Endothelial cell of umbilical vein (primary cell): Measurements from ENCODE around the gene FSD2. TPM values are rescaled to one million over a fixed set of nuclear protein-coding genes. Genes with fewer than 3 reads are reported as not detected.

Source experiments
- BruUV-seq: library from RNA; stranded (reverse); fragments of 400-500 nt; replicated peaks from 2 replicates; lab custom pipeline; 2021; lab: Mats Ljungman, UMichigan
- CTCF ChIA-PET: fragments of 300-600, 350-600 bp; sonication (Branson Sonifier 250); formaldehyde crosslinking; loops from one replicate; lab custom pipeline; 2021; ENCODE audit warnings: antibody characterized with exemption, inconsistent platforms; lab: Charles Lee
- POLR2A ChIA-PET: fragments of 300-600, 350-600 bp; sonication (Branson Sonifier 250); formaldehyde crosslinking; loops from one replicate; lab custom pipeline; 2021; ENCODE audit warnings: antibody characterized with exemption, inconsistent platforms; lab: Charles Lee
- DNase-seq: peaks from one replicate; pipeline ENCODE4 v3.0.0-alpha.2; 2011; ENCODE audit warnings: low read depth, low spot score
- FAIRE-seq: peaks from 2 replicates; lab custom pipeline; 2011; peaks lifted over from hg19 to GRCh38; lab: Jason Lieb, UNC
- H2AFZ ChIP-seq: 2 replicates; pipeline ENCODE4 v1.6.0; 2012; ENCODE audit warnings: low read depth, low read length, control low read depth, inconsistent platforms
- H3K27ac ChIP-seq: 2 replicates; pipeline ENCODE4 v1.5.1; 2011; ENCODE audit warnings: low read depth, mild to moderate bottlenecking, control low read depth, low read length, moderate library complexity; ENCODE audit not compliant: insufficient read depth
- H3K27me3 ChIP-seq, 2 experiments: 2 replicates each; pipeline versions ENCODE4 v1.6.0 to v1.6.1; 2011; ENCODE audit warnings: low read length in 2 of 2, mixed read lengths in 1 of 2; ENCODE audit not compliant: control insufficient read depth in 2 of 2, insufficient read depth in 2 of 2
- H3K36me3 ChIP-seq, 2 experiments: 2 replicates in 1 of 2; 3 replicates in 1 of 2; pipeline ENCODE4 v1.5.1; 2011; ENCODE audit warnings: low read length in 2 of 2, mild to moderate bottlenecking in 1 of 2, moderate library complexity in 1 of 2; ENCODE audit not compliant: control insufficient read depth in 2 of 2, insufficient read depth in 2 of 2; ENCODE audit errors: extremely low read depth in 1 of 2
- H3K4me1 ChIP-seq: 3 replicates; pipeline ENCODE4 v1.5.1; 2011; ENCODE audit warnings: mild to moderate bottlenecking, low read length; ENCODE audit not compliant: control insufficient read depth, insufficient read depth; ENCODE audit errors: extremely low read depth
- H3K4me2 ChIP-seq: 2 replicates; pipeline ENCODE4 v1.6.1; 2011; ENCODE audit warnings: low read length, control low read depth, mixed read lengths; ENCODE audit not compliant: insufficient read depth
- H3K4me3 ChIP-seq, 3 experiments: fragments of 200-600 bp in 1 of 3; sonication (generic), shearing (Covaris generic) in 1 of 3; replicated peaks in 1 of 3; 2 replicates each; pipeline ENCODE4 v1.5.1; 2011 to 2016; ENCODE audit warnings: control low read depth in 3 of 3, low read length in 3 of 3, mild to moderate bottlenecking in 2 of 3, inconsistent platforms in 1 of 3, low read depth in 1 of 3, moderate library complexity in 1 of 3; ENCODE audit not compliant: insufficient read depth in 1 of 3
- H3K79me2 ChIP-seq: 2 replicates; pipeline ENCODE4 v1.6.0; 2012; ENCODE audit warnings: low read length, inconsistent platforms; ENCODE audit not compliant: control insufficient read depth, insufficient read depth
- H3K9ac ChIP-seq: replicated peaks from 2 replicates; pipeline ENCODE3; 2011; ENCODE audit warnings: low read length, control low read depth; ENCODE audit not compliant: insufficient read depth; ENCODE audit errors: extremely low read depth
- H3K9me1 ChIP-seq: replicated peaks from 3 replicates; pipeline ENCODE4 v1.6.0; 2011; ENCODE audit warnings: mild to moderate bottlenecking, low read length; ENCODE audit not compliant: control insufficient read depth, insufficient read depth; ENCODE audit errors: extremely low read depth
- H3K9me3 ChIP-seq: replicated peaks from 2 replicates; pipeline ENCODE4 v1.5.1; 2012; ENCODE audit warnings: low read length, inconsistent platforms; ENCODE audit not compliant: control insufficient read depth, insufficient read depth
- H4K20me1 ChIP-seq: replicated peaks from 2 replicates; pipeline ENCODE3; 2011; ENCODE audit warnings: mild to moderate bottlenecking, low read length; ENCODE audit not compliant: control insufficient read depth, insufficient read depth; ENCODE audit errors: extremely low read depth
- EZH2 ChIP-seq: IDR thresholded peaks from 2 replicates; pipeline ENCODE4 v1.6.1; 2012; ENCODE audit warnings: borderline replicate concordance, low read depth, mild to moderate bottlenecking, moderate library complexity, low read length, inconsistent platforms; ENCODE audit not compliant: severe bottlenecking
- FOS ChIP-seq: IDR thresholded peaks from 2 replicates; pipeline ENCODE4 v1.6.1; 2011; ENCODE audit warnings: mild to moderate bottlenecking, low read length, moderate library complexity, borderline replicate concordance; ENCODE audit not compliant: insufficient read depth
- GATA2 ChIP-seq: IDR thresholded peaks from 2 replicates; pipeline ENCODE4 v1.7.0; 2011; ENCODE audit warnings: low read depth, mild to moderate bottlenecking, moderate library complexity, mixed read lengths, low read length; ENCODE audit not compliant: insufficient read length, insufficient read depth
- JUN ChIP-seq: IDR thresholded peaks from 2 replicates; pipeline ENCODE4 v1.6.1; 2011; ENCODE audit warnings: borderline replicate concordance, low read depth; ENCODE audit not compliant: insufficient read length, insufficient read depth
- MYC ChIP-seq: IDR thresholded peaks from one replicate; pipeline ENCODE4 v1.6.1; 2011; ENCODE audit warnings: mild to moderate bottlenecking, low read depth, low read length
- POLR2A ChIP-seq: IDR thresholded peaks from 2 replicates; pipeline ENCODE4 v1.6.1; 2012; ENCODE audit warnings: low read depth, mild to moderate bottlenecking, control low read depth, low read length
- POLR2AphosphoS5 ChIP-seq: IDR thresholded peaks from 2 replicates; pipeline ENCODE4 v1.6.1; 2012; ENCODE audit warnings: low read depth, mild to moderate bottlenecking, control low read depth, low read length, moderate library complexity; ENCODE audit not compliant: insufficient read depth
- dilution Hi-C: fragments of 300-500 bp; cut with MboI; formaldehyde crosslinking; loops from one replicate; pipeline ENCODE4 v1.15.0; 2019; ENCODE audit warnings: low sequenced_read_pairs; ENCODE audit not compliant: extremely low pct_ligation_motif_present
- intact Hi-C: fragments of 100-400 bp; cut with micrococcal nuclease; formaldehyde crosslinking; loops from one replicate; pipeline ENCODE4 v1.10.0; 2022
- polyA plus RNA-seq, 4 experiments: library from polyadenylated mRNA; depleted of rRNA in 3 of 4; stranded (reverse) in 3 of 4; unstranded in 1 of 4; fragments of >200 nt; gene quantifications; 2 replicates each; pipeline versions ENCODE4 v1.2.1 to v1.2.3, GENCODE V29; 2011 to 2012; ENCODE audit warnings: missing spikeins in 1 of 4
- total RNA-seq: library from RNA; stranded (reverse); gene quantifications from 2 replicates; pipeline ENCODE4 v1.2.3, GENCODE V29; 2021
- TF ChIP-seq, protein P1 (sequence below), 2 donors: IDR thresholded peaks; 1 replicate in 1 of 2; 2 replicates in 1 of 2; pipeline ENCODE4 v1.5.1; 2011; ENCODE audit warnings: low read length in 2 of 2, mild to moderate bottlenecking in 2 of 2, moderate library complexity in 2 of 2, control low read depth in 1 of 2, inconsistent platforms in 1 of 2, low read depth in 1 of 2; ENCODE audit not compliant: insufficient read depth in 1 of 2; ENCODE audit errors: extremely low read depth in 1 of 2
- TF ChIP-seq, protein P2 (sequence below): IDR thresholded peaks from 2 replicates; pipeline ENCODE4 v1.6.1; 2011; ENCODE audit not compliant: insufficient read depth, insufficient read length

FSD2 gene
- total and polyA plus RNA-seq, 2 donors (not counting 3 experiments of a cell fraction or from before 2014, with no cell fraction given) = not detected

DNA sequence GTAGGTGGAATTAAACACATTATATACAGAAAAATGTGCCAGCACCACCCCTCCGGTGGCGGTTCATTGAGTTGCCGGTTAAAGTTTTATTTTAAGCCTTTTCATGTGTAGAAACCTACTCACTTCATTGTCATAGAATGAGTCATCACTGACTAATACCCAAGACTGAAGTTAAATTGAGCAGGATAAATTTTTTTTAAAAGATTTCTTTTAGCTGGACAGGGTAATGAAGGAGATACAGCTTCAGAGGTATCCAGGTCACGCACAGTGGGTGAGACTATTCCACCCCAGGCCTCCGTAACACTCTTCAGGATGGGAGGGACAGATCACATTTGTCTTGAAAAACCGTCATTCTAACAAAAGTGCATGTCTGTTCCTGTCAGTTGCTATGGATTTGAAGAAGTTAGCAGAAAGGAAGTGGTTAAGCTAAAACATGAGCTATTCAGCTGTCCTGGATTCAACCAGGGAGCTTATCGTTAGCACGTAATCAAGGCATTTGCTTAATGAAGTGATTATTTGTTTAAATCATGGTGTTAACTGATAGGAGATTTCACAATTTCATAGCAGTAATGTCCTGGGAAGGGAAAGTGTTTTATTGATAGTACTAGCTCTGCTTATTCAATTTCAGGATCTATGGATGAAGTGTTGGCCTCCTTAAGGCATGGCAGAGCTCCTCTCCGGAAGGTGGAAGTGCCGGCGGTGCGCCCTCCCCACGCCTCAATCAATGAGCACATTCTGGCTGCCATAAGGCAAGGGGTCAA is 26.9 kb upstream of the FSD2 start:
- BruUV-seq = no TSS peak
- CTCF ChIA-PET = interaction anchor here (0.6 to 2.1 kb wide), 6 partner anchors 8 to 167 kb away, joined by 3 to 10 read pairs (median 4); partner anchors contain the start of gene WHAMM
- H3K36me3 ChIP-seq = peaks cover 21 to 45% of the 10 kb centered on the region in 2 experiments
- H3K9me3 ChIP-seq = no peaks in the 10 kb centered on the region
- H3K4me1 ChIP-seq = peaks cover 16% of the 10 kb centered on the region
- FAIRE-seq = peak; percentile 85
- H2AFZ ChIP-seq = no peak overlapping the region
- H3K9ac ChIP-seq = peak overlapping the region; percentile 10
- peak overlapping the region; percentile 24 for H3K27ac ChIP-seq
- POLR2A ChIA-PET = no interaction called here
- TF ChIP-seq, protein P1, sequence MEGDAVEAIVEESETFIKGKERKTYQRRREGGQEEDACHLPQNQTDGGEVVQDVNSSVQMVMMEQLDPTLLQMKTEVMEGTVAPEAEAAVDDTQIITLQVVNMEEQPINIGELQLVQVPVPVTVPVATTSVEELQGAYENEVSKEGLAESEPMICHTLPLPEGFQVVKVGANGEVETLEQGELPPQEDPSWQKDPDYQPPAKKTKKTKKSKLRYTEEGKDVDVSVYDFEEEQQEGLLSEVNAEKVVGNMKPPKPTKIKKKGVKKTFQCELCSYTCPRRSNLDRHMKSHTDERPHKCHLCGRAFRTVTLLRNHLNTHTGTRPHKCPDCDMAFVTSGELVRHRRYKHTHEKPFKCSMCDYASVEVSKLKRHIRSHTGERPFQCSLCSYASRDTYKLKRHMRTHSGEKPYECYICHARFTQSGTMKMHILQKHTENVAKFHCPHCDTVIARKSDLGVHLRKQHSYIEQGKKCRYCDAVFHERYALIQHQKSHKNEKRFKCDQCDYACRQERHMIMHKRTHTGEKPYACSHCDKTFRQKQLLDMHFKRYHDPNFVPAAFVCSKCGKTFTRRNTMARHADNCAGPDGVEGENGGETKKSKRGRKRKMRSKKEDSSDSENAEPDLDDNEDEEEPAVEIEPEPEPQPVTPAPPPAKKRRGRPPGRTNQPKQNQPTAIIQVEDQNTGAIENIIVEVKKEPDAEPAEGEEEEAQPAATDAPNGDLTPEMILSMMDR (IDR thresholded peaks at IDR 0.05; ENCODE audit: extremely low read depth in 1 of 2, insufficient read depth in 1 of 2, low read depth in 1 of 2, low read length in 2 of 2) = no peak
- TF ChIP-seq JUN = peak; percentile 88
- no peak for TF ChIP-seq POLR2AphosphoS5
- TF ChIP-seq POLR2A = no peak
- TF ChIP-seq, protein P2, sequence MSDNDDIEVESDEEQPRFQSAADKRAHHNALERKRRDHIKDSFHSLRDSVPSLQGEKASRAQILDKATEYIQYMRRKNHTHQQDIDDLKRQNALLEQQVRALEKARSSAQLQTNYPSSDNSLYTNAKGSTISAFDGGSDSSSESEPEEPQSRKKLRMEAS = no peak
- no peak for TF ChIP-seq GATA2
- TF ChIP-seq EZH2 = no peak
- no peak for TF ChIP-seq MYC
- peak; percentile 94 for TF ChIP-seq FOS
- H3K4me2 ChIP-seq = peak overlapping the region; percentile 13
- intact Hi-C loops (loop anchor here (5.0 kb wide), 1 partner anchor 170 kb away; no protein-coding TSS in a partner anchor), dilution Hi-C loops (no loop called here)
- H3K4me3 ChIP-seq = no peak overlapping the region
- DNase-seq = peak; percentile 45
- no peaks in the 10 kb centered on the region for H3K27me3 ChIP-seq
- H4K20me1 ChIP-seq = no peaks in the 10 kb centered on the region
- no peaks in the 10 kb centered on the region for H3K79me2 ChIP-seq
- no peaks in the 10 kb centered on the region for H3K9me1 ChIP-seq
